ENCODE measurements around the gene DRAM1.
"Not testable (repeated sequence)": the region's sequence is repeated elsewhere in the genome, so short reads cannot be mapped to it uniquely, and the experiment has no call there.

Gene DRAM1

DNA sequence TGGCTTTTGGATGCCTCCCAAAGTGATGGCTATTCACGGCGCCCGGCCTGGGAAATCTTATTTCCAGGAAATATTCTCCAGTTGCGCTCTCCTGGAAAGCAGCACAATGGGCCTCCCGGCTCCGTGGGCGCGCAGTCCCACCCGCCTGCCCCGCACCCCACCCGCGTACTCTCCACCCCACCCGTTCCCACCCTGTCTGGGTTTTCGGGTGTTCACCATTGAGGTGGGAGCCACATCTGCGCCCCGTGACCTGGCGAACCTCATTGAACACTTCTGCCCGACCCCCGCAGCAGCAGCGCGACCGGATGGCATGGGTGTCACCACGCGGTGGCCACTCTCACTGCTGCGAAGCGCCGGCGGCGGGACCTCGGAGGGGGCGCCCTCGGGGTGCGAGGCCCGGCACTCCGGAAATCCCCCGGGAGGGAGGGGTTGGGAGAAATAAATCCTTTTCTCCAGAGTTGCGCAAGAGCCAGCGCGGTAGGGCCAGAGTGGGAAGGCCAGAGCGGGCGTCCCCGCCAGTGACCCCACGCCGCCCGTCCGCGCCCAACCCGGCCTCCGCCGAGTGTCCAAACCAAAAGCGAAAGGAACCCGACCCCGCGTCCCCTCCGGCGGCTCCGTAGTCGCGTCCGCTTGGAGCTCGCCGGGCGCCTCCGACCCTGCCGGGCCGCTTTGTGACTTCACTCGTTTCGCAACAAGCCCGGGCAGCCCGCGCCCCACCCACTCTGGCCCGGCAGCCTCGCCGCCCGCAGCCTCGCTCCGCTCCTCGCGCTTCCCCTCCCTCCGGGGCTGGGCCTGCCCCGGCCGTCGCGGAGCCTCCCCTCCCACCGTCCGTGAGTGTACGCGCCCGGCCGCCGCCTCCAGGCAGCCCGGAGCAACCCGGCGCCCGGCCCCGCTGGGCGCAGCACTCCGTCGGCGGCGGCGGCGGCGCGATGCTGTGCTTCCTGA, at the start of gene DRAM1:
Gene DRAM1, plus strand, starts transcription at position 720 of the 945 bp plus-strand sequence. Its CDS starts 210 bp downstream, at position 930.
- peak; percentile 91 for DNase-seq

DNA sequence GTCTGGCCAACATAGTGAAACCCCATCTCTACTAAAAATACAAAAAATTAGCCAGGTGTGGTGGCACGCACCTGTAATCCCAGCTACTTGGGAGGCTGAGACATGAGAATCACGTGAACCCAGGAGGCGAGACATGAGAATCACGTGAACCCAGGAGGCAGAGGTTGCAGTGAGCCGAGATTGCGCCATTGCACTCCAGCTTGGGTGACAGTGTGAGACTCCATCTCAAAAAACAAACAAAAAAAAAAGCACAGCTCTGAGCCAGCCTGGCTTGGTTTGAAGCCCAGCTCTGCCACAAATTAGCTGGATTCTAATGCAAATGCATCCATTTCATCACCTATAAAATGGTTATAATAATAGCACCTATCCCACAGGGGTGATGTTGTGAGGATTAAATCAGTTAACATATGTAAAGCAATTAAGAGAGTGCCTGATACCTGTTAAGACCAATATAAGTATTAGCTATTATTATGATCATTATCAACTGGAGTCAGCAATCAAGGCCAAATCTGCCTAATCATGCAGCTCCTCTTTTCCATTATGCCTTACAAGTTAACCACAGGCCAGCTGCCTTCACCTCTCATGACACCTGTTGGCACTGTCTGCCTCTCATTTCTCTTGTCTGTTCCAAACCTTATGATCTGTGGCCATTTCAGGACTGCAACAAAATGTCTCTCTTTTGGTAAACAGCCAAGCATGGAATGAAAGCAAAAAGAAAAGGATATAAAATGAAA, 48.8 kb upstream of the DRAM1 start:
- DNase-seq = no peak

DNA sequence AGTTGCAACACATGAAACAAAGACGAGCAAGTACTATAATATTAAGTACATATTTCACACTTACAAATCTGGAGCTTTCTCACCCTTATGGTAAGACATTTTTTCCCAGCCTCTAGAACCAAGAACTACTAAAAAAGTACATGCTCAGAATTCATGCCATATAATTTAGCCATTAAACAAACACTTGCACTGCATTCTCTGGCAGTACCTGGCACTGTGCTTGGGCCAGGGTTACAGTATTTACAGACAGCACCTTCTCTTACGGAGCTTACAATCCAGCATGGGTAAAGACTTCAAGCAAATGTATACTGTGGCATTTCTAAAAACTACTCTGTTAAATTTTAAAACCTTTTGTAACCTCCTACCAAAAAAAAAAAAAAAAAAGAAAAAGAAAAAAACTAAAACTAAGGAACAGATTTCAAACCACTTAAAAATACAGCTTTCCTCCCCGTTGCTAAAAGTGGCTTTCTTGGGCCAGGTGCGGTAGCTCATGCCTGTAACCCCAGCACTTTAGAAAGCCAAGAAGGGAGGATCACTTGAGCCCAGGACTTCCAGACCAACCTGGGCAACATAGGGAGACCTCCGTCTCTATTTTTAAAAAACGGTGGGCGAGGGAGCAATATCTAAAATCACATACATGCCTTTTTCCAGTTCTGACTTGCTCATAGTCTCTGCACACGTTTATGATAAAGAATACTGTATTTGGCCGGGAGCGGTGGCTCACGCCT, 47.6 kb upstream of the DRAM1 start:
- DNase-seq = peak; percentile 36

DNA sequence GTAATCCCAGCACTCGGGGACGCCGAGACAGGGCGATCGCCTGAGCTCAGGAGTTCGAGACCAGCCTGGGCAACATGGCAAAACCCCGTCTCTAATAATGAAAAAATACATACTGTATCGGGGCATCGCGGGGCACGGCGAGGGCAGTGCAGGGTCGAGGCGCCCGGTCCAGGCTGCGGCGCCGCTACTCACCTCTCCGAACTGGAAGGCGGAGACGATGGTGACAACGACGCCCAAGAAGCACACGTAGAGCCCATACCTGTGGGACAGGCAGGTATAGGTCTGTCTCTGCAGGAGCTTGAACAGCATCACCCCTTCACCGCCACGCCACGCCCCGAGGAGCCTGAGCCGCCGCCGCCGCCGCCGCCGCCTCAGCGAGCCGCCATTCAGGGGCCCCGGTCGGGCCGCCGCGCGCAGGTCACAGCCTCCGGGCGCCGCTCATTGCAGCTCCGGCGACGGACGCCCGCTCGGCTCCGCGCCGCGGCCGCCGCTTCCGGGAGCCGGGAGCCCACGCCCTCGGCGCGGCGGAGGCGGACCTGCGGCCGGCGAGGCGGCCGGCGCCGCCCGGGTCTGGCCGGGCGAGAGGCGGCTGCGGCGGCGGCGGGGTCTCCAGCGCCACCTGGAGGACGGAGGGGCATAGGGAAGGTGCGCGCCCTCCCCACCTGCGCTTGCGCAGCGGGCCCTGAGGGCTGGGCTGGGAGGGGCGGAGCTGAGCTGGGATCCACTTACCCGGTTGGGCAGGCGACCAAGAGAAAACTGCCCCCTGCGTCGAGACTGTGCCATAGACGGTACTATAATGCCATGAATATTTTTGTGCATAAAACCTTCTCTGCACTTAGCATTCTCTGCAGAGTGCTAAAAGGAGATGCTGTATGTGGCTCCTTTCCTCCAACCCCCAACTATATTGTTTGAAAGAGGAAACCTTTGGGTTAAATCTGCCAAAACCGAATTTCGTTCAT, 46.7 kb upstream of the DRAM1 start, which contains the start of gene GNPTAB:
Gene GNPTAB, minus strand, starts transcription at position 593 of the 959 bp plus-strand sequence. Its CDS starts 284 bp downstream, at position 309.
- DNase-seq = peak; percentile 92

DNA sequence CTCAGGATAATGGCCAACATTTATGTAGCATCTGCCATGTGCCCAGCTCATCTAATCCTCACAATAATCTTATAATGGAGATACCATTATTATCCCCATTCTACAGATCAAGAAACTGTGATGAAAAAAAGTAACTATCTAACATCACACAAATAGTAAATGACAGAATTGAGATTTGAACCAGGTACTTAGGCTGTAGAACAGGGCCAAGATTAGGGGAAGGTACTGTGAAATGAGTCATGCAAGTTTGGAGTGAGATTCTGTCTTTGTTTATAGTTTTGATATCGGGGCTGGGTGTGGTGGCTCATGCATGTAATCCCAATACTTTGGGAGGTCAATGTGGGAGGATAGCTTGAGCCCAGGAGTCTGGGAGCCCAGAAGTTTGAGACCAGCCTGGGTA, 45.4 kb upstream of the DRAM1 start:
- DNase-seq = no peak

DNA sequence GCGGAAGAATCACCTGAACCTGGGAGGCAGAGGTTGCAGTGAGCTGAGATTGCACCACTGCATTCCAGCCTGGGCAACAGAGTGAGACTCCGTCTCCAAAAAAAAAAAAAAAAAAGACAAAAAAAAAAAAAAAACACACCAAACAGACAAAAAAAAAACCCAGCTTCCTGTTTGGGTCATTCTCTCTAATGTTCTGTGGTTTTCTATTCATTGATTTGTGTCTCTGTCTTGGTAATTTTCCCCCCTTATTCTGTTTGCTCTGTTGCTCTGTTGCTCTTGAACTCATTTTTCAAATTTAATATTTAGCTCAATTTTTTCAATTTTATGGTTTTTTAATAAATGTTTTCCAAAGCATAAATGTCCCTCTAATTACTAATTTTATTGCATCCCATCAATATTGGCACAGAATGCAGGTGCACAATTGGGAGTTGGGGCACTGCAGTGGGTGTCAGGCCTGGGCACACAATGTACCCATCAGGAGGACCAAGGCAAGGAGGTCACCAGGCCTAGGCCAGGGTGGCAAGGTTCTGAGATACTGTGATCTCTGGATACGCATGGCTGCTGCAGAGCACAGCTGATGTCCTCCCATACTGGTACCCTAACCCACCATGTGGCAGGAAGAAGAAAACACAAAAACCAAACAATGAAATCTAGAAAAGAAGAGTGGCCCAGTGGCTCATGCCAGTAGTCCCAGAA, 38.6 kb upstream of the DRAM1 start:
- no peak for DNase-seq

DNA sequence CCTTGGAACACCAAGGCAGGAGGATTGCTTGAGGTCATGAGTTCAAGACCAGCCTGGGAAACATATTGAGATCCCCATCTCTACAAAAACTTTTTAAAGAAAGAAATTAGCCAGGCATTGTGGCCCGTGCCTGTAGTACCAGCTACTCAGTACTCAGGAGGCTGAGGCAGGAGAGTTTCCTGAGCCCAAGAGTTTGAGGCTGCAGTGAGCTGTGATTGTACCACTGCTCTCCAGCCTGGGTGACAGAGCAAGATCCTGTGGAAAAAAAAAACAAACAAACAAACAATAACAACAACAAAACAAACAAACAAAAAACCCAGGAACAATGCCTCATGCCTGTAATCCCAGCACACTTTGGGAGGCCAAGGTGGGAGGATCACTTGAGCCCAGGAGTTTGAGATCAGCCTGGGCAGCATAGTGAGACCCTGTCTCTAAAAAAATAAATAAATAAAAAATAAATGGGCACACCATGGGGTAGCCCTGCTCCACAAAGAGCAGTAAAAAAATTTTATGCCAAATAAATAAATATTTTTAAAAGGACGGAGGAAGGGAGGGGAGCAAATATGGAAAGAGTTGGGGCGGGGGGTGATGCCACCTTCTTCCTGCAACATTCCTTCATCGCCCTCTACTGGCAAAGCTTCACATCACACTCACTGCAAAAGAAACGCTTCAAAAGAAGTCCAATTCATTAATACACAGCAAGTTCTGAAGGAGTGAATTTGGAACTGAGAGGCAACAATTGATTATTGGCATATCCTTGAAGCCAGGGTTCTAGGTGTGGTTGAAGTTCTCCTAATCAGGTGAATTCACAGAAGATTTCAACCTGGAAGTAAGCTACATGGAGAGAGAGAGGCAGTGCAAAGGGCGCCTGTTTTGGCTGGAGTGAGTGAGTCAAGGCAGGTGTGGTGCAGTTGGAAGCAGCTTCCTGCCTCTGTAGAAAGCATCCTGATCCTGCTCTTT, 37.8 kb upstream of the DRAM1 start:
- peak; percentile 70 for DNase-seq

GRCh38 chr12:101841069-101841468, 36.3 kb upstream of the DRAM1 start:
- DNase-seq = no peak

DNA sequence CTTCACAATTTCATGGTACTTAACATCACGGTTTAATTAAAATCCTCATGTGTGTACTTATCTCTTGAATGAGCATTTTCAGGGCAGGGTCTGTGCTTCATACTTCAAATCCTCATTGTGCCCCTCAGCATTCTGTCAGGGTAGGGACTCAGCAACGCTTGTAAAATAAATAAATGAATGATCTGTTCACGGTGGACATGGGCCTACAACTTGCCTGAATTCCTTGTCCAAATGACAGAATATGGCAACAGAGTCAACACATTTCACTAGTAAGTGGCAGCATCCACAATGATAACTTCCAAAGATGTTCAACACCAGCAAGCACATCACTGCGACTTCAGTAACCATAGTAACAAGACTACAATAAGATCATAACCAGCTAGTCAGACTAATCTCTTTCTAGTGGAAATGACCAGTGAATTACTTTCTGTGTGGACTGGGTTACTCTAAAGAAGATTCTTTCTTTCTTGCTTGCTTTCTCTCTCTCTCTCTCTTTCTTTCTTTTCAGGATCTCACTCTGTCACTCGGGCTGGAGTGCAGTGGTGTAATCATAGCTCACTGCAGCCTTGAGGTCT, 32.2 kb upstream of the DRAM1 start:
- DNase-seq = no peak

DNA sequence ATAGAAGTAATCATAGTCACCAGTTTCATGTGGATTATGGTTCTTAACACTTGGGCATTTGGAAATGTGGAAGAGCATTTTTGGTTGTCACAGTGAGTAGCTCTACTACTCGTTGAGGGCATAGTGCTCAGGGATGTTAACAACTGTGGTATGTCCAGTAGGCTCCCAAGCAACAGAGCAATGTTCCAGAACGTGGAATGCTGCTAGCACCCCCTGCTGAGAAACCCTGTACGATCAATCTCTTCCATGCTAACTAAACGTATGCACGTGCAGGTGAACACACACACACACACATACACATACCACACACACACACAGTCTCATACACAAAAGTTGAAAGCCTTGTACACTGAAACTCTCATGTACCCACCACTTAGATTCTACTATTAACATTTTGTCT, 30.1 kb upstream of the DRAM1 start:
- no peak for DNase-seq

DNA sequence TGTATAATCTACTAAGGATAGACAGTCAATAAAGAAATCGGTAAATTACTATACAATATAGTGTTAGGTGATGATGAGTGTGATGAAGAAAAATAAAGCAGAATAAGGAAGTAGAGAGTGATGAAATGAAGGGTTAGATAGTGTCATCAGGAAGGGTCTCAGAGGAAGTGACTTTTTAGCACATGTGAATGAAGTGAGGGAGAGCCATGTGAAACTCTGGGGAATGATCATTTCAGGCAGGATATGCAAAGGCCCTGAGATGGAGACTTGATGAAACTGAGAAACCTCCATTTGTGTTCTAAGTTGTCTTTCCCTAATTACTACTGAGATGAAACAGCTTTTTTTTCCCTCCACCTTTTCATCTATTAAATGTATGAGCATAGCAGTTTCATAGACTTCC, 27.2 kb upstream of the DRAM1 start:
- no peak for DNase-seq

- DNase-seq = no peak
Measured at GRCh38 chr12:101852998-101853397, 24.4 kb upstream of the DRAM1 start.

DNA sequence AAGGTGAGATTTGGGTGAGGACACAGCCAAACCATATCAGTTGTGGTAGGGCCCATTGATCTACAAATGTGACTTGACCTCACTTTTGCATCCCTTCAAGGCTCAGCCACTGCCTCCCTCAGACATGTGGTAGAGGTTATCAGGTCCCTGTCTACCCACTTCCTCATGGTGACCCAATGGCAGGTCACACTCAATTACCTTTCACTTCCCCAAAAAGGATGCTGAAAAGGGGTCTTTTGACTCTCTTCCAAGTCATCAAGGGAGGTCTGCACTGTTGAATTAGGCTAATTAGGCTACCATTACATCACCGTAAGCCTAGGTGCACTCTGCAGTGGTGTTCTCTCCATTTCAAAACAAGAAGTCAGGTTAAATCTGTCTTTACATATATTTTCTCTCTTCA, 22.6 kb upstream of the DRAM1 start:
- no peak for DNase-seq

DNA sequence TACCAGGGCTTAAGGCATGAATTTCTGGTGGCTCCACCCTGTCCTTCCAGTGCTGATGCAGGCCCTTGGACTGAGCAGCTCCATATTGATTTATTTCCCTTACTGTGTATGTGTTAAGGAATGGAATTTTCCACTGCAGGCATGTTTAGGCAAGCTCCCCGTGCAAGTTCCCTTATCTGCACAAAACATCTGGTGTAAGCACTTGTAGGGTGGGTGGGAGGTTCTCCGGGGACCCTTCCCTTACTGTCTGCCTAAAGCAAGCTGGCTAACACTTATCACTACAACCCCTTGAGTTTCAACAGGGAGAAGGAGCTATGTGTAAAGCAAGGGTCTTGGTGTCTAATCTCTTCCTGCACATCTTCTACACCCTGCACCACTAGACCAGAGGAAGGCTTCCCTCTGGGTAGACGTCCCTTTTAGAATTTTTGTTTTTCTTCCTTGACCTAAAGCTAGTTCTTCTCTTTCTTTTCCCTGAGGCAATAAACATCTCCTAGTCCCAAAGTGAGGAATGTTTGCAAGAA, 22.0 kb upstream of the DRAM1 start:
- peak; percentile 37 for DNase-seq

DNA sequence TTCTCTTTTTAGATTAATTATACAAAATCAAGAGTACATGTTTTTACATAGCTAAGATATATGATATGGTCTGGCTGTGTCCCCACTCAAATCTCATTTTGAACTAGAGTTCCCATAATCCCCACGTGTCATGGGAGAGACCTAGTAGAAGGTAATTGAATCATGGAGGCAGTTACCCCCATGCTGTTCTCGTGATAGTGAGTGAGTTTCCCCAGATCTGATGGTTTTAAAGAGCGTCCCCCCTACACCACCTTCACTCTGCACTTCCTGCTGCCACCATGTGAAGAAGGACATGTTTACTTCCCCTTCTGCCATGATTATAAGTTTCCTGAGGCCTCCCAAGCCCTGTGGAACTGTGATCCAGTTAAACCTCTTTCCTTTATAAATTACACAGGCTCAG, 21.4 kb upstream of the DRAM1 start:
- DNase-seq = no peak

GRCh38 chr12:101856614-101857013, 20.8 kb upstream of the DRAM1 start:
- not testable (repeated sequence) for DNase-seq

GRCh38 chr12:101857043-101857558, 20.3 kb upstream of the DRAM1 start:
- DNase-seq = peak; percentile 92

DNA sequence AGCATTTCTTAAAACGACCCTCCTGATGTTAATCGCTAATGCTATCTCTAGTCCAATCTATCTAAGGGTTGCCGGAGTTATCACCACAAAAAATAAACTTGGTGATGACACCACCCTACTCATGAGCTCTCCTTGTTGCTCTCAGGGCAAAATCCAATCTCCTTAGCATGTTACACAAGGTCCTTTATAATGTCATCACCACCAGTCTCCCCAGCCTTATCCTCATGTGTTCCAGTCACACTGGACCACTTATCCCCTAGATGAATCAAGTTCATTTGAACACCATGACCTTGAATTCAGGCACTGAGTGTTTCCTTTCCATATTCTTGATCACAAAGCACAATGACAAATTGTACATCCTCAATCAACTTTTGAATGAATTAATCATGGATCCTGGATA, 19.0 kb upstream of the DRAM1 start:
- DNase-seq = no peak
